Naive thymus-derived CD4-positive, alpha-beta T cell (primary cell): ENCODE measurements around the gene LRMDA. TPM values are rescaled to one million over a fixed set of nuclear protein-coding genes. Genes with fewer than 3 reads are reported as not detected.

Source experiments
- ATAC-seq: fragments of 150-1000 bp; cut with Tn5 transposase; 2 replicates; pipeline ENCODE4 v1.10.0; 2021; ENCODE audit warnings: mild to moderate bottlenecking, moderate library complexity
- CTCF ChIA-PET: fragments of 350-600 bp; sonication (Branson Sonifier 250); formaldehyde crosslinking; loops from one replicate; lab custom pipeline; 2021; ENCODE audit warnings: antibody characterized with exemption; lab: Charles Lee
- POLR2A ChIA-PET: fragments of 350-600 bp; sonication (Branson Sonifier 250); formaldehyde crosslinking; loops from one replicate; lab custom pipeline; 2021; ENCODE audit warnings: antibody characterized with exemption, inconsistent platforms; lab: Charles Lee
- DNase-seq, 9 donors: peaks; one replicate each; pipeline versions ENCODE4 v3.0.0 to v3.0.0-alpha.2; 2020 to 2022; ENCODE audit warnings: mixed read lengths in 1 of 9
- H3K27ac ChIP-seq: one replicate; pipeline ENCODE4 v1.7.0; 2013; ENCODE audit warnings: mild to moderate bottlenecking, low read depth, low read length, moderate library complexity
- H3K27me3 ChIP-seq, 2 donors: one replicate each; pipeline ENCODE4 v1.7.0; 2013; ENCODE audit warnings: low read length in 2 of 2, mild to moderate bottlenecking in 2 of 2, moderate library complexity in 2 of 2; ENCODE audit not compliant: control insufficient read depth in 2 of 2, insufficient read depth in 2 of 2
- H3K36me3 ChIP-seq, 3 experiments: 1 replicate in 2 of 3; 2 replicates in 1 of 3; pipeline ENCODE4 v1.7.0; 2013; ENCODE audit warnings: low read length in 3 of 3, mild to moderate bottlenecking in 3 of 3, moderate library complexity in 1 of 3; ENCODE audit not compliant: insufficient read depth in 3 of 3, control insufficient read depth in 2 of 3
- H3K4me1 ChIP-seq, 2 donors: one replicate each; pipeline ENCODE4 v1.7.0; 2013; ENCODE audit warnings: low read length in 2 of 2, mild to moderate bottlenecking in 2 of 2, moderate library complexity in 1 of 2; ENCODE audit not compliant: control insufficient read depth in 2 of 2, insufficient read depth in 2 of 2
- H3K4me3 ChIP-seq: 2 replicates; pipeline ENCODE4 v1.7.0; 2013; ENCODE audit warnings: mild to moderate bottlenecking, low read length
- H3K9me3 ChIP-seq, 3 experiments: 1 replicate in 2 of 3; 2 replicates in 1 of 3; pipeline ENCODE4 v1.7.0; 2013; ENCODE audit warnings: low read length in 3 of 3; ENCODE audit not compliant: control insufficient read depth in 2 of 3
- H3K27ac Mint-ChIP-seq, 9 donors: one replicate each; pipeline ENCODE4 v1.8.0; 2020 to 2022; ENCODE audit warnings: mixed read lengths in 9 of 9, mild to moderate bottlenecking in 8 of 9, moderate library complexity in 5 of 9, inconsistent platforms in 2 of 9
- H3K27me3 Mint-ChIP-seq, 5 donors: one replicate each; pipeline ENCODE4 v1.8.0; 2021 to 2022; ENCODE audit warnings: mixed read lengths in 5 of 5, mild to moderate bottlenecking in 1 of 5
- H3K36me3 Mint-ChIP-seq, 5 donors: one replicate each; pipeline ENCODE4 v1.8.0; 2020 to 2022; ENCODE audit warnings: mixed read lengths in 5 of 5, mild to moderate bottlenecking in 3 of 5, inconsistent platforms in 1 of 5
- H3K4me1 Mint-ChIP-seq, 7 donors: one replicate each; pipeline ENCODE4 v1.8.0; 2020 to 2022; ENCODE audit warnings: mixed read lengths in 7 of 7, mild to moderate bottlenecking in 3 of 7, inconsistent platforms in 1 of 7
- H3K4me3 Mint-ChIP-seq, 10 donors: one replicate each; pipeline ENCODE4 v1.8.0; 2020 to 2022; ENCODE audit warnings: mild to moderate bottlenecking in 10 of 10, mixed read lengths in 10 of 10, moderate library complexity in 6 of 10, inconsistent platforms in 2 of 10
- H3K9me3 Mint-ChIP-seq, 11 donors: one replicate each; pipeline ENCODE4 v1.8.0; 2020 to 2022; ENCODE audit warnings: mixed read lengths in 11 of 11, mild to moderate bottlenecking in 4 of 11, inconsistent platforms in 1 of 11, moderate library complexity in 1 of 11
- intact Hi-C, 2 donors: fragments of 100-400 bp; cut with micrococcal nuclease; formaldehyde crosslinking; loops; one replicate each; pipeline ENCODE4 v1.15.1; 2023
- polyA plus RNA-seq, 2 donors: library from polyadenylated mRNA; unstranded; fragments of 300-500 nt; fragmentation: Illumina TruSeq; gene quantifications; one replicate each; pipeline ENCODE4 v1.2.3, GENCODE V29; 2021
- total RNA-seq, 6 experiments: library from RNA in 5 of 6; stranded (reverse) in 5 of 6; gene quantifications; 1 replicate in 5 of 6; 2 replicates in 1 of 6; pipeline ENCODE4 v1.2.3 and lab custom pipeline; 2021 to 2026

LRMDA gene
- total and polyA plus RNA-seq, 7 experiments from 2014 or later, result 0.57 to 14.9 (median 3.0) TPM; not detected in 4

- intact Hi-C loops, result no loop called here
- peaks cover 0 to 5% (median 0%) of the 10 kb centered on the region in 11 donors for H3K9me3 Mint-ChIP-seq
- peaks cover 0 to 19% (median 4%) of the 10 kb centered on the region in 5 donors for H3K27me3 Mint-ChIP-seq
- H3K27me3 ChIP-seq, result no peaks in the 10 kb centered on the region
- H3K9me3 ChIP-seq, result no peaks in the 10 kb centered on the region
- ChIA-PET CTCF (no interaction called here), POLR2A (no interaction called here)
- H3K4me3 ChIP-seq, result no peak overlapping the region
- H3K4me1 Mint-ChIP-seq, result peaks cover 0 to under 1% (median 0%) of the 10 kb centered on the region in 7 donors
- no peak overlapping the region for H3K27ac ChIP-seq
- ATAC-seq (no peak), DNase-seq (no peak)
- no peaks in the 10 kb centered on the region for H3K36me3 Mint-ChIP-seq
- no peaks in the 10 kb centered on the region for H3K4me1 ChIP-seq
- H3K27ac Mint-ChIP-seq, result no peak overlapping the region
- H3K4me3 Mint-ChIP-seq, result no peak overlapping the region
- no peaks in the 10 kb centered on the region for H3K36me3 ChIP-seq
These were observed 877.6 kb downstream of the LRMDA start for GRCh38 chr10:76309070-76309469.

GRCh38 chr10:76309741-76310587, 878.5 kb downstream of the LRMDA start:
- intact Hi-C loops, result no loop called here

GRCh38 chr10:76310588-76311080, 879.2 kb downstream of the LRMDA start:
- POLR2A ChIA-PET, result no interaction called here

More at GRCh38 chr10:76309741-76310587, 878.5 kb downstream of the LRMDA start:
- Mint-ChIP-seq H3K9me3 (peaks cover 0 to 5% (median 0%) of the 10 kb centered on the region in 11 donors), H3K36me3 (no peaks in the 10 kb centered on the region), H3K4me1 (no peaks in the 10 kb centered on the region), H3K4me3 (no peak overlapping the region), H3K27me3 (peaks cover 0 to 14% (median 0%) of the 10 kb centered on the region in 5 donors), H3K27ac (no peak overlapping the region)
- Histone ChIP-seq H3K4me3 (no peak overlapping the region), H3K36me3 (no peaks in the 10 kb centered on the region), H3K4me1 (no peaks in the 10 kb centered on the region), H3K27ac (no peak overlapping the region), H3K27me3 (no peaks in the 10 kb centered on the region), H3K9me3 (no peaks in the 10 kb centered on the region)
- DNase-seq (no peak), ATAC-seq (no peak)
- ChIA-PET CTCF (no interaction called here), POLR2A (no interaction called here)

GRCh38 chr10:76311752-76312636, 880.6 kb downstream of the LRMDA start:
- POLR2A ChIA-PET, result no interaction called here
- no peak for DNase-seq

More at GRCh38 chr10:76310588-76311080, 879.2 kb downstream of the LRMDA start:
- Mint-ChIP-seq H3K4me1 (no peaks in the 10 kb centered on the region), H3K4me3 (no peak overlapping the region), H3K27me3 (peaks cover 0 to 14% (median 0%) of the 10 kb centered on the region in 5 donors), H3K36me3 (no peaks in the 10 kb centered on the region), H3K27ac (no peak overlapping the region), H3K9me3 (peaks cover 0 to 5% (median 0%) of the 10 kb centered on the region in 11 donors)
- no peaks in the 10 kb centered on the region for H3K9me3 ChIP-seq
- H3K27ac ChIP-seq, result no peak overlapping the region
- ATAC-seq, result no peak
- H3K4me3 ChIP-seq, result no peak overlapping the region
- intact Hi-C loops, result no loop called here
- no peaks in the 10 kb centered on the region for H3K36me3 ChIP-seq
- H3K27me3 ChIP-seq, result no peaks in the 10 kb centered on the region
- CTCF ChIA-PET, result no interaction called here
- H3K4me1 ChIP-seq, result no peaks in the 10 kb centered on the region
- DNase-seq, result no peak

GRCh38 chr10:76315240-76315639, 883.8 kb downstream of the LRMDA start:
- Histone ChIP-seq H3K27me3 (no peaks in the 10 kb centered on the region), H3K27ac (no peak overlapping the region), H3K4me1 (no peaks in the 10 kb centered on the region), H3K4me3 (no peak overlapping the region), H3K9me3 (no peaks in the 10 kb centered on the region), H3K36me3 (no peaks in the 10 kb centered on the region)
- Mint-ChIP-seq H3K4me3 (no peak overlapping the region), H3K9me3 (peaks cover 0 to 9% (median 2%) of the 10 kb centered on the region in 11 donors), H3K27ac (no peak overlapping the region), H3K4me1 (peaks cover 0 to 4% (median 0%) of the 10 kb centered on the region in 7 donors), H3K27me3 (peaks cover 0 to 7% (median 0%) of the 10 kb centered on the region in 5 donors), H3K36me3 (no peaks in the 10 kb centered on the region)
- no peak for DNase-seq
- intact Hi-C loops, result no loop called here
- ChIA-PET CTCF (no interaction called here), POLR2A (no interaction called here)
- no peak for ATAC-seq

More at GRCh38 chr10:76311752-76312636, 880.6 kb downstream of the LRMDA start:
- no peak overlapping the region for H3K27ac ChIP-seq
- ATAC-seq, result no peak
- Mint-ChIP-seq H3K36me3 (no peaks in the 10 kb centered on the region), H3K9me3 (peaks cover 0 to 5% (median 0%) of the 10 kb centered on the region in 11 donors), H3K4me3 (no peak overlapping the region), H3K4me1 (no peaks in the 10 kb centered on the region), H3K27me3 (peaks cover 0 to 12% (median 0%) of the 10 kb centered on the region in 5 donors), H3K27ac (no peak overlapping the region)
- no peaks in the 10 kb centered on the region for H3K9me3 ChIP-seq
- CTCF ChIA-PET, result no interaction called here
- intact Hi-C loops, result no loop called here
- H3K36me3 ChIP-seq, result no peaks in the 10 kb centered on the region
- H3K4me1 ChIP-seq, result no peaks in the 10 kb centered on the region
- no peaks in the 10 kb centered on the region for H3K27me3 ChIP-seq
- no peak overlapping the region for H3K4me3 ChIP-seq

GRCh38 chr10:76316234-76316633, 884.8 kb downstream of the LRMDA start:
- H3K4me3 ChIP-seq, result no peak overlapping the region
- Mint-ChIP-seq H3K4me3 (no peak overlapping the region), H3K27ac (no peak overlapping the region), H3K9me3 (peaks cover 0 to 9% (median 2%) of the 10 kb centered on the region in 11 donors), H3K27me3 (peaks cover 0 to 7% (median 0%) of the 10 kb centered on the region in 5 donors), H3K4me1 (peaks cover 0 to 4% (median 0%) of the 10 kb centered on the region in 7 donors), H3K36me3 (no peaks in the 10 kb centered on the region)
- H3K36me3 ChIP-seq, result no peaks in the 10 kb centered on the region
- CTCF ChIA-PET, result no interaction called here
- POLR2A ChIA-PET, result no interaction called here
- intact Hi-C loops, result no loop called here
- H3K27ac ChIP-seq, result no peak overlapping the region
- no peaks in the 10 kb centered on the region for H3K27me3 ChIP-seq
- DNase-seq (no peak), ATAC-seq (no peak)
- no peaks in the 10 kb centered on the region for H3K9me3 ChIP-seq
- H3K4me1 ChIP-seq, result no peaks in the 10 kb centered on the region
